Measurements from ENCODE around the gene STUB1.
"Not testable (repeated sequence)": the region's sequence is repeated elsewhere in the genome, so short reads cannot be mapped to it uniquely, and the experiment has no call there.

Gene STUB1

DNA sequence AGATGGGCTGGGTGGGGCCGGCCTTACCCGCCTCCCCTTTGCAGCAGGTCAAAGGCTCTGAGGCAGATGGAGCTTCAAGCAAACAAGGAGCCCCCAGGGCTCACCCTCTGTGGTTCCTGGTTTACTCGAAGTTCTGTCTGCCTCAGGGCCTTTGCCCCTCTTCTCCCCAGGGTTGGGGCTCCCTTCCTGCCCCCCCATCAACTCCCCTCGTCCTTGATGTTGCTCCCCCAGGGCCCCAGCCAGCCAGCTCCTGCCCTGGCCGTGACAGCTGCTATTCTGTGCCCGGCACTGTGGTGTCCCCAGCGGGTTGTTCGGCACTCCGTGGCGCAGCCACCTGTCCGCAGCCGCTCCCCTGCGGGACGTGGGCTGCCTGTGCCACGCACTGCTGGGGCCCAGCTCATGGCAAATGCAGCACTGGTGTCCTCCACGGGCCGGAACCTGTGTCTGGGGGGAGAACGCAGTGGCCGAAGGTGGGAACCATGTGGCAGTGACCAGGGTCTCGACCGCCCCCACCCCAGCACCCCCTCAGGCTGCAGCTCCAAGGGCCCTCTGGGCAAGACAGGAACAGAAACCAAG, 30.4 kb downstream of the STUB1 start:
- TF ChIP-seq, protein P1, sequence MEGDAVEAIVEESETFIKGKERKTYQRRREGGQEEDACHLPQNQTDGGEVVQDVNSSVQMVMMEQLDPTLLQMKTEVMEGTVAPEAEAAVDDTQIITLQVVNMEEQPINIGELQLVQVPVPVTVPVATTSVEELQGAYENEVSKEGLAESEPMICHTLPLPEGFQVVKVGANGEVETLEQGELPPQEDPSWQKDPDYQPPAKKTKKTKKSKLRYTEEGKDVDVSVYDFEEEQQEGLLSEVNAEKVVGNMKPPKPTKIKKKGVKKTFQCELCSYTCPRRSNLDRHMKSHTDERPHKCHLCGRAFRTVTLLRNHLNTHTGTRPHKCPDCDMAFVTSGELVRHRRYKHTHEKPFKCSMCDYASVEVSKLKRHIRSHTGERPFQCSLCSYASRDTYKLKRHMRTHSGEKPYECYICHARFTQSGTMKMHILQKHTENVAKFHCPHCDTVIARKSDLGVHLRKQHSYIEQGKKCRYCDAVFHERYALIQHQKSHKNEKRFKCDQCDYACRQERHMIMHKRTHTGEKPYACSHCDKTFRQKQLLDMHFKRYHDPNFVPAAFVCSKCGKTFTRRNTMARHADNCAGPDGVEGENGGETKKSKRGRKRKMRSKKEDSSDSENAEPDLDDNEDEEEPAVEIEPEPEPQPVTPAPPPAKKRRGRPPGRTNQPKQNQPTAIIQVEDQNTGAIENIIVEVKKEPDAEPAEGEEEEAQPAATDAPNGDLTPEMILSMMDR (conservative IDR thresholded peaks at IDR 0.05; ENCODE audit: control insufficient read depth, insufficient read depth, low read depth, low read length): no peak
- DNase-seq (ENCODE audit: low read depth): no peak

DNA sequence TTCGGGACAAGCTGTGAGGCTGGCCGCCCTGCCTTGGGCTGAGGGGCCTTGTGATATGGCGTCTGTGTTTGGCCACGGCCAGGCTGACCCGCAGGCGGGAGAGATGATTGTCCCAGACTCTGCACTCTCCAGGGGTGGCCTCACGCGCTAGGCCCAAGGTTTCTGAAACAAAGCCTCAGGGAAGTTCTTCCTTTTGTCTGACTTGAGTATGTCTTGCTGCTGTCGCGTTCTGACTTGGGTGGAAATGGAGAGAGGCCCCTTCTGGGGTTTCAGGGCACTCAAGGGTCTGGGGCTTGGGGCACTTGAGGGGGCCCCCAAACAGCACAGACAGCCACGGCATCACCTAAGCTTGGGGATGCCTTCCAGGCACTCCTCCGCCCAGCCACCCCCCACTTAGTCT, 30.9 kb downstream of the STUB1 start:
- TF ChIP-seq, protein P1 (conservative IDR thresholded peaks at IDR 0.05; ENCODE audit: control insufficient read depth, insufficient read depth, low read depth, low read length): no peak
- H3K4me3 ChIP-seq (ENCODE audit: control insufficient read depth, low read depth, low read length): no peak overlapping the region
- no peak for DNase-seq (ENCODE audit: low read depth)

More for the DNA sequence above, 30.4 kb downstream of the STUB1 start:
- H3K4me3 ChIP-seq (ENCODE audit: control insufficient read depth, low read depth, low read length): no peak overlapping the region

DNA sequence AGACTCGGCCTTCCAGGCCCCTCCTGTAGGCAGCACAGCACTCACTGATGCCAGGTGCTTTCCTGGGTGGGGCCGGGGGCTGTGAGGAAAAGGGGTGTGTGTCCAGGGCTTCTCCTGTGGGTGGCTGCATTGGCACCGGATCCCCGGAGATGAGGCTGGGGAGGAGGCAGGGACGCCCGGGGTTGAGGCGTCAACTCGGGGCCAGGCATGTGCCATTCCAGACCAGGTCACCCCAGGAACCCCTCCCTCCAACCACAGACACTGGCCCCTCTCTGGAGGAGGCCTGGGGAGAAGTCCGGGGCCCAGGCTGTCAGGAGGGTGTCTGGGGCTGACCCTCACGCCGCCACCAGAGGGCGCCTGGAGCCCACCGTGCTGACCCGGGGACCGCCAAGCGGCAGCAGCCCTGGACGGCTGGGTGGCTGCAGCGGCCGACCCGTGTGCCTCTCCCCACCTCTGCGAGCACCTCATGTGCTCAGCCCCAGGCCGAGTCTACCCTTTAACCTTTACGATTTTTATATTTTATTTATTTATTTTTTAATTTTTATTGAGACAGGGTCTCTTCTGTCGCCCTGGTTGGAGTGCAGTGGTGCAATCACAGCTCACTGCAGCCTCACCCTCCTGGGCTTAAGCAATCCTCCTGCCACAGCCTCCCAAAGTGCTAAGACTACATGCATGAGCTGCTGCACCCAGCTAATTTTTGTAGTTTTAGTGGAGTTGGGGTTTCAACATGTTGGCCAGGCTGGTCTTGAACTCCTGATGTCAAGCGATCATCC, 31.5 kb downstream of the STUB1 start:
- peak; percentile 59 for DNase-seq (ENCODE audit: low read depth)
- no peak overlapping the region for H3K4me3 ChIP-seq (ENCODE audit: control insufficient read depth, low read depth, low read length)
- TF ChIP-seq, protein P1 (conservative IDR thresholded peaks at IDR 0.05; ENCODE audit: control insufficient read depth, insufficient read depth, low read depth, low read length): peak; percentile 70

DNA sequence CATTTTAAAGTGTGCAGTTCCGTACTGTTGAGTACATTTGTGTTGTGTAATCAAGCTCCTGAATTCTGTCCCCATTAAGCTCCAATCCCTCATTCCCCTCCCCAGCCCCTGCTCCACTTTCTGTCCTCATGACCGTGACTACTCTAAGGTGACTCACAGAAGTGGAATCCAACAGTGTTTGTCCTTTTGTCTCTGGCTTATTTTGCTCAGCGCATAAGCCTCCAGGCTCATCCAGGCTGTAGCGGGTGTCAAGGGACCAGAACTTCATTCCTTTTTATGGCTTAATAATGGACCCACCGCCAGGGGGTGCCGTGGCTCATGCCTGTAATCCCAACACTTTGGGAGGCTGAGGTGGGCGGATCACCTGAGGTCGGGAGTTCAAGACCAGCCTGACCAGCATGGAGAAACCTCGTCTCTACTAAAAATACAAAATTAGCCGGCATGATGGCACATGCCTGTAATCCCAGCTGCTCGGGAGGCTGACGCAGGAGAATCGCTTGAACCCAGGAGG, 32.6 kb downstream of the STUB1 start:
- not testable (repeated sequence) for H3K4me3 ChIP-seq (ENCODE audit: control insufficient read depth, low read depth, low read length)
- TF ChIP-seq, protein P1 (conservative IDR thresholded peaks at IDR 0.05; ENCODE audit: control insufficient read depth, insufficient read depth, low read depth, low read length): peak; percentile 47
- peak; percentile 98 for DNase-seq (ENCODE audit: low read depth)

DNA sequence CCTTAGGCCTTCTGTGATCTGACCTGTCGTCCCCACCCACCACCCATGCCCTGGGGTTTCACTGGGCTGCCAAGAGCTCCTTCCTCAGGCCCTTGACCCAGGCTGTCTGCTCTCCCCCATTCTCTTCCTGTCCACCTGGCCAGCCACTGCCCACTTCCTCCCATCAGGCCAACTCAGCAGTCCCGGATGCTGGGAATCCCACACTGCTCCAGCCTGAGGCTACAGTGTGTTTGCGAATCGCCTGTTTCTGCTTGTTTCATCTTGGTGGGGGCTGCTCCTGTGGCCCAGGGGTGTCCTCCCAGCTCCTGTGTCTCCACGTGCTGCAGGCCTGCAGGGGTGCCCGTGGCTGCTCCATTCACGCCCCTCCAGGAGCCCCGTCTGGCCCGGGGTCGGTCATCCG, 33.9 kb downstream of the STUB1 start:
- H3K4me3 ChIP-seq (ENCODE audit: control insufficient read depth, low read depth, low read length): no peak overlapping the region
- no peak for DNase-seq (ENCODE audit: low read depth)
- TF ChIP-seq, protein P1 (conservative IDR thresholded peaks at IDR 0.05; ENCODE audit: control insufficient read depth, insufficient read depth, low read depth, low read length): no peak

DNA sequence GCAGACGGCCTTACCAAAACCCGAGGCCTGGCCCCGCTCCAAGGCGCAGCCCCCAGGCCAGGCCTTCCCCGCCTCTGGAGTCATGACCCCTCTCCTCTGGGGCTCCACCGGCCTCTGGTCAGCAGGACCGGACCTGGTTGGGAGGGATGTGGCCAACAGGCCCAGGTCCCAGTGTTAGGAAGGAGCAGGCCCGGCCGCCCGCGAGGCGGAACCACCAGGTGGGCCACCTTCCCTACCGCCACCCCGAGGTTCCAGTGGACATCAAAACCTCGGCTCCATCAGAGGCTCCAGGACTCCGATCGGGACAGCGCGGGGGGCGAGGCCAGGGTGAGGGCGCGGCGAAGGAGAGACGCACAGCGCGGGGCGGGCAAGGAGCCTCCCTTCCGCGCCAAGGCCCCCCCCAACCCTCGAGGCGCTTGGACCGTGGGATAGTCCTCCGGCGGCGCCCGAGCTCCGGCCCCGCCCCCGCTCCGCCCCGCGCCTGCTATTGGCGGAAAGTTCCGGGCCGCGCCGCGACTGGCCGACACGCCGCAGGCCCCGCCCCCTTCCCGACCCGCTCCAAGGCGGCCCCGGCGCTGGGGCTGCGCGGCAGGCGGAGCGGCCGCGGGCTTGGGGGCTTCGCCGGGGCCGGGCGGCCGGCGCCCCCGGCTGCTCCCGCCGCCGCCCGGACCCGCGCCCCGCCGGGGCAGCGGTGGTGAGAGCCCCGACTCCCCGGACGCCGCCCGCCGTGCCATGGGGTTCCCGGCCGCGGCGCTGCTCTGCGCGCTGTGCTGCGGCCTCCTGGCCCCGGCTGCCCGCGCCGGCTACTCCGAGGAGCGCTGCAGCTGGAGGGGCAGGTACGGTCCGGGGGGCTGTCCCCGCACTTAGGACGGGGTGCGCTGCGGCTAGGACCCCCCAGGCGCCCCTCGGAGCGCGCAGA, 34.6 kb downstream of the STUB1 start, which contains the start of gene METRN:
TSS of gene METRN (plus strand) at position 561 of the 919 bp plus-strand sequence. CDS start at position 733, 172 bp downstream.
- TF ChIP-seq, protein P1 (conservative IDR thresholded peaks at IDR 0.05; ENCODE audit: control insufficient read depth, insufficient read depth, low read depth, low read length): no peak
- peak; percentile 76 for DNase-seq (ENCODE audit: low read depth)
- H3K4me3 ChIP-seq (ENCODE audit: control insufficient read depth, low read depth, low read length): peak within 1 kb of the TSS; percentile 49
